ENCODE measurements around the gene MTMR2. TPM values are rescaled to one million over a fixed set of nuclear protein-coding genes. Genes with fewer than 3 reads are reported as not detected.

MTMR2 gene
- total RNA-seq, 1 experiment from 2014 or later: 29.1 TPM

- Histone ChIP-seq H3K9me3 (ENCODE audit: control insufficient read depth in 1 of 2, insufficient read depth in 1 of 2, low read depth in 1 of 2, low read length in 2 of 2) (no peaks in the 10 kb centered on the region), H3K36me3 (ENCODE audit: control insufficient read depth in 1 of 2, insufficient read depth in 2 of 2, low read length in 2 of 2) (no peaks in the 10 kb centered on the region), H3K4me2 (ENCODE audit: low read length) (no peak overlapping the region), H4K20me1 (ENCODE audit: insufficient read depth) (no peaks in the 10 kb centered on the region), H2AFZ (ENCODE audit: low read depth, low read length, poor library complexity, severe bottlenecking) (no peak overlapping the region), H3K79me2 (ENCODE audit: insufficient read depth, low read length) (peaks cover 70% of the 10 kb centered on the region), H3K27ac (ENCODE audit: low read depth, low read length) (no peak overlapping the region), H3K9me2 (ENCODE audit: insufficient read depth) (no peaks in the 10 kb centered on the region), H3K4me3 (replicated peaks in 1 of 2; ENCODE audit: low read depth in 1 of 2, low read length in 2 of 2) (no peak overlapping the region), H3K27me3 (ENCODE audit: insufficient read depth, low read length) (no peaks in the 10 kb centered on the region), H3K4me1 (ENCODE audit: control insufficient read depth in 1 of 2, insufficient read depth in 2 of 2, low read length in 2 of 2) (no peaks in the 10 kb centered on the region), H3K9ac (ENCODE audit: low read length) (no peak overlapping the region)
- no peak for DNase-seq (ENCODE audit: low read depth, low spot score)
- intact Hi-C loops (cut with micrococcal nuclease): no loop called here
- no peak for ATAC-seq
- BruUV-seq (replicated peaks): no TSS peak
- RAD21 ChIA-PET (ENCODE audit: low non-redundant PET in 1 of 2, low total read pairs in 2 of 2, uncharacterized antibody in 2 of 2, unreplicated experiment in 2 of 2): no interaction called here
- TF ChIP-seq ZBTB33 (IDR thresholded peaks at IDR 0.05; ENCODE audit: extremely low read depth, insufficient replicate concordance, low read length): no peak
- no peak for TF ChIP-seq ZNF274 (IDR thresholded peaks at IDR 0.05; ENCODE audit: low read depth, low read length)
- TF ChIP-seq SRF (IDR thresholded peaks at IDR 0.05; ENCODE audit: low read depth): no peak
- no peak for TF ChIP-seq CTCF (IDR thresholded peaks at IDR 0.05 in 2 of 3, conservative IDR thresholded peaks at IDR 0.05 in 1 of 3; ENCODE audit: borderline replicate concordance in 1 of 3, insufficient read depth in 1 of 3, low read depth in 2 of 3, low read length in 2 of 3)
- POLR2A ChIA-PET: no interaction called here
- CTCF ChIA-PET: no interaction called here
Observed at GRCh38 chr11:95911369-95911759, 12.5 kb downstream of the MTMR2 start.
